HG03558 (cell line): ENCODE measurements around the gene UTS2R.
"Not testable (repeated sequence)": the region's sequence is repeated elsewhere in the genome, so short reads cannot be mapped to it uniquely, and the experiment has no call there.

ENCODE experiments used
- ATAC-seq: cut with Tn5 transposase; IDR thresholded peaks from one replicate; pipeline ENCODE4 v1.9.1; 2021; ENCODE audit warnings: moderate number of reproducible peaks; ENCODE audit not compliant: unreplicated experiment; ENCODE audit errors: extremely low read depth

UTS2R gene

GRCh38 chr17:82351254-82351712, 20.3 kb upstream of the UTS2R start:
- no peak for ATAC-seq

GRCh38 chr17:82351713-82352488, 19.7 kb upstream of the UTS2R start:
- ATAC-seq: no peak

- ATAC-seq: no peak
Measured at GRCh38 chr17:82353484-82353883, 18.1 kb upstream of the UTS2R start.

GRCh38 chr17:82354804-82355308, 16.7 kb upstream of the UTS2R start:
- no peak for ATAC-seq

- no peak for ATAC-seq
Measured at GRCh38 chr17:82355770-82356427, 15.7 kb upstream of the UTS2R start.

GRCh38 chr17:82356845-82357355, 14.7 kb upstream of the UTS2R start:
- ATAC-seq: no peak

GRCh38 chr17:82357394-82357793, 14.2 kb upstream of the UTS2R start:
- no peak for ATAC-seq

GRCh38 chr17:82358465-82359350, 12.9 kb upstream of the UTS2R start, which contains the start of gene TEX19:
Gene TEX19, plus strand, starts transcription at chr17:82359247. Its CDS starts 2,904 bp downstream, at chr17:82362151.
- no peak for ATAC-seq

GRCh38 chr17:82359451-82360074, 12.0 kb upstream of the UTS2R start:
- not testable (repeated sequence) for ATAC-seq

GRCh38 chr17:82361885-82362633, 9.5 kb upstream of the UTS2R start:
- ATAC-seq: no peak

GRCh38 chr17:82365606-82366295, 5.8 kb upstream of the UTS2R start:
- ATAC-seq: no peak

GRCh38 chr17:82366749-82367148, 4.8 kb upstream of the UTS2R start:
- ATAC-seq: no peak

GRCh38 chr17:82367724-82368524, 3.6 kb upstream of the UTS2R start:
- ATAC-seq: no peak

- ATAC-seq: no peak
Measured at GRCh38 chr17:82369211-82369610, 2.4 kb upstream of the UTS2R start.

- no peak for ATAC-seq
Measured at GRCh38 chr17:82370471-82371332, 863 bp upstream of the UTS2R start.

- ATAC-seq: no peak
Measured at GRCh38 chr17:82372249-82373071, 895 bp downstream of the UTS2R start.
